ENCODE results near the gene NRCAM. TPM values are rescaled to one million over a fixed set of nuclear protein-coding genes. Genes with fewer than 3 reads are reported as not detected.

NRCAM gene
- polyA plus RNA-seq, 2 of the 4 experiments (the other 2 are of a cell fraction) = 129 to 210 TPM

DNA sequence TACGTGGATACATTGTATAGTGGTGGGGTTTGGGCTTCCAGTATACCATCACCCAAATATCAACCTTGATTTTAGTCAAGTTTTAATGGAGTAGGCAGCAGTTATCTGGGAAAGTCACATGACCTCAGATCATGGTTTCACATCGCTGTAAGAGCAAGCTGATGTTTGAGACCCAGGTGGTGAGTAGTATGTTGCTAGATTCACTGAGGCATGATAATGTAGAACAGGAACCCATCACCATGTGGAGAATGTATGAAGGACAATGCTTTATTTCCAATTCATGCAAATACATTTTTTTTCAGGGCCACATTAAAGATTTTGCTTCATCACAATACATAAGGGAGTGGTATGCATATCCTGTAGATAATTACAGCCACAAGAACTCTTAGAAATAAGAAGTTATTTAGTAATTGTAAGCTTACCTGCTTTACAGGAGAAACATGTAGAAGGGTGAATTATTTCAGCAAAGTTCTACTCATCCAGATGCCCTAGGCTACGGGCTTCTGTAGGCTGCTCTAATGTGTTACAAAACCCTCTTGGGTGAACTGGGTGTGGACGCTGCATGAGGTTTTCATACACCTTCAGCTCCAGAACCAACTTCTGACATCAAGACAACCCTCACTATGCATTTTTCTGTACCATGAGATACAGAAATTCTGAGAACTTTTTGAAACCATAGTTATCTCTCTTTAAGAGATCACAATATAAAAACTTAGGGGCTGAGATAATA is 298.5 kb downstream of the NRCAM start:
- Histone ChIP-seq H3K27ac (no peak overlapping the region), H3K4me1 (peaks cover 22% of the 10 kb centered on the region), H3K4me3 (no peak overlapping the region), H3K4me2 (no peak overlapping the region; the same call in 2 of the 3 replicates), H3K9me3 (no peaks in the 10 kb centered on the region)
- ChIA-PET CTCF (interaction anchor here (0.9 to 2.4 kb wide), 3 partner anchors 12 to 339 kb away, joined by 3 to 9 read pairs (median 6); no protein-coding TSS in a partner anchor), POLR2A (no interaction called here)
- no peak for DNase-seq (ENCODE audit: low read depth in 1 of 2, low spot score in 1 of 2)
- TF ChIP-seq JUN (IDR thresholded peaks at IDR 0.05) (no peak), HOXA7 (CRISPR knock-in tag; IDR thresholded peaks at IDR 0.05) (no peak), ZFP36 (IDR thresholded peaks at IDR 0.05; ENCODE audit: borderline replicate concordance, partially characterized antibody) (no peak), CHD4 (IDR thresholded peaks at IDR 0.05; ENCODE audit: borderline replicate concordance) (no peak), NR3C1 (IDR thresholded peaks at IDR 0.05) (no peak), CEBPB (IDR thresholded peaks at IDR 0.05) (no peak), HDAC2 (IDR thresholded peaks at IDR 0.05) (no peak), TFCP2L1 (CRISPR knock-in tag; IDR thresholded peaks at IDR 0.05) (no peak), FOXS1 (CRISPR knock-in tag; IDR thresholded peaks at IDR 0.05) (no peak), EHF (CRISPR knock-in tag; IDR thresholded peaks at IDR 0.05) (no peak), SMC3 (IDR thresholded peaks at IDR 0.05) (no peak), RARB (CRISPR knock-in tag; IDR thresholded peaks at IDR 0.05) (no peak)
- TF ChIP-seq, protein P1, sequence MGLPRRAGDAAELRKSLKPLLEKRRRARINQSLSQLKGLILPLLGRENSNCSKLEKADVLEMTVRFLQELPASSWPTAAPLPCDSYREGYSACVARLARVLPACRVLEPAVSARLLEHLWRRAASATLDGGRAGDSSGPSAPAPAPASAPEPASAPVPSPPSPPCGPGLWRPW (IDR thresholded peaks at IDR 0.05) = no peak
- TF ChIP-seq, protein P2, sequence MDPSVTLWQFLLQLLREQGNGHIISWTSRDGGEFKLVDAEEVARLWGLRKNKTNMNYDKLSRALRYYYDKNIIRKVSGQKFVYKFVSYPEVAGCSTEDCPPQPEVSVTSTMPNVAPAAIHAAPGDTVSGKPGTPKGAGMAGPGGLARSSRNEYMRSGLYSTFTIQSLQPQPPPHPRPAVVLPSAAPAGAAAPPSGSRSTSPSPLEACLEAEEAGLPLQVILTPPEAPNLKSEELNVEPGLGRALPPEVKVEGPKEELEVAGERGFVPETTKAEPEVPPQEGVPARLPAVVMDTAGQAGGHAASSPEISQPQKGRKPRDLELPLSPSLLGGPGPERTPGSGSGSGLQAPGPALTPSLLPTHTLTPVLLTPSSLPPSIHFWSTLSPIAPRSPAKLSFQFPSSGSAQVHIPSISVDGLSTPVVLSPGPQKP (IDR thresholded peaks at IDR 0.05; ENCODE audit: low read depth, low read length) = no peak
- TF ChIP-seq, protein P3, sequence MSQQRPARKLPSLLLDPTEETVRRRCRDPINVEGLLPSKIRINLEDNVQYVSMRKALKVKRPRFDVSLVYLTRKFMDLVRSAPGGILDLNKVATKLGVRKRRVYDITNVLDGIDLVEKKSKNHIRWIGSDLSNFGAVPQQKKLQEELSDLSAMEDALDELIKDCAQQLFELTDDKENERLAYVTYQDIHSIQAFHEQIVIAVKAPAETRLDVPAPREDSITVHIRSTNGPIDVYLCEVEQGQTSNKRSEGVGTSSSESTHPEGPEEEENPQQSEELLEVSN (IDR thresholded peaks at IDR 0.05; ENCODE audit: borderline replicate concordance, low read depth) = no peak
- TF ChIP-seq, protein P4, sequence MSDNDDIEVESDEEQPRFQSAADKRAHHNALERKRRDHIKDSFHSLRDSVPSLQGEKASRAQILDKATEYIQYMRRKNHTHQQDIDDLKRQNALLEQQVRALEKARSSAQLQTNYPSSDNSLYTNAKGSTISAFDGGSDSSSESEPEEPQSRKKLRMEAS (IDR thresholded peaks at IDR 0.05) = no peak
- 96% methylated on average over 4 of the region's 4 CpGs for WGBS (ENCODE audit: missing lambda C conversion rate)
- no peak; a peak in 1 of 6 replicates for ATAC-seq
- FAIRE-seq = no peak

DNA sequence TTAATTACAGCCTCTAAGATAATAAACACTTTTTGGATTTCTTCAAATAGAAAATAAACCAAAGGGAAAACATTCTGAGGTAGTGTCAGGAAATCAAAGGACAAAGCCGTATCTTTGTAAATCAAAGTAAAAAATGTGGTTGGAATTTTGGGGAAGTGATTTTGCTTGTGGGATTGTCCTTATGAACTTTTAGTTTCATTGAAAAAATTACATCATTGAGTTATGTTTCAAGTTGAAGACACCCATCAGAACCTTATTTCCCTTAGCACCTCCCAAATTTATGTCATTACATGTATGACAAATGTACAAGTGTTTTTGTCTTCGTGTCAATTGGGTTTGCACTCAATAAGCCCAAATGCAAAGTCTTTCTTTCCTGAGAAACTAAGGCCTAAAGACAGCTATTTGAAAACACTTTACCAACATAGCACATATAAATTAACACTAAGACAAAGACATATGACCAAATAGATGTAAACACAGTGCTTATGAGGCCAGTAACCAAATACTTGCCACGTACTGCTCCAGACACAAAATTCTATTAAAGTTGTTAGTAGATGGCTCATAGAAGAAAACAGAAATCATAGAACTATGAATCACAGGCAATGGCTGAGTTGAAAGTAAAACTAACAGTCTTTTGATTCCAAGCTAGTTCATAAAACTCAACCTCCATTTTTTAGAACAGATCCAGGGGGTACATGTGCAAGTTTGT is 299.2 kb downstream of the NRCAM start:
- Histone ChIP-seq H3K27ac (no peak overlapping the region), H3K4me3 (no peak overlapping the region), H3K9me3 (no peaks in the 10 kb centered on the region), H3K4me2 (no peak overlapping the region), H3K4me1 (peaks cover 25% of the 10 kb centered on the region)
- no peak for FAIRE-seq
- no peak for DNase-seq (ENCODE audit: low read depth in 1 of 2, low spot score in 1 of 2)
- ChIA-PET POLR2A (no interaction called here), CTCF (interaction anchor here (1.0 to 2.4 kb wide), 3 partner anchors 11 to 340 kb away, joined by 3 to 9 read pairs (median 6); no protein-coding TSS in a partner anchor)
- TF ChIP-seq CBX2 (IDR thresholded peaks at IDR 0.05; ENCODE audit: borderline replicate concordance, low read depth) = no peak
- TF ChIP-seq JUN (IDR thresholded peaks at IDR 0.05) = no peak
- TF ChIP-seq TFCP2L1 (CRISPR knock-in tag; IDR thresholded peaks at IDR 0.05) = no peak
- ATAC-seq = no peak
- WGBS (ENCODE audit: missing lambda C conversion rate) = 92% methylated on average over 3 of the region's 3 CpGs

DNA sequence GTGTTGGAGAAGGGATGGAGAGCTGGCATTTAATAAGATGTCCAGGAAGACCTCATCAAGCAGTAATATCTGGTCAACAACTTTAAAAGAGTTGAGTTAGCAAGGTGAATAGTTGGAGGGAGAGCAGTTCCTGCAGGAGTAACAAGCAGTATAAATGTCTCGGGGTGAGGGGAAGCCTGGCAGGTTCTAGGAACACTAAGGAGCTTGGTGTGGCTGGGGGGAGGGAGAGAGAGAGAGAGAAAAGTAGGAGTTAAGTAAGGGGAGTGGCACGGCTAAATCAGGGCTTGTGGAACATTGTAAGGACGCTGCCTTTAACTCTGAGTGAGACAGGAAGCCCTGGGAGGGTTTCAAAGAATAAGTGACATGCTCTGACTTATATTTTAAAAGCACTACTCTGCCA is 304.0 kb downstream of the NRCAM start:
- Histone ChIP-seq H3K4me3 (no peak overlapping the region), H3K4me2 (no peak overlapping the region), H3K4me1 (peaks cover 9% of the 10 kb centered on the region; the same call in 1 of the 3 replicates), H3K27ac (no peak overlapping the region), H3K9me3 (no peaks in the 10 kb centered on the region)
- CTCF ChIA-PET = interaction anchor here (0.6 to 1.2 kb wide), 2 partner anchors 38 to 277 kb away, joined by 3 read pairs; no protein-coding TSS in a partner anchor
- FAIRE-seq (no peak), ATAC-seq (peak in 1 of 2 experiments; percentile 24; a peak in 2 of 6 replicates), DNase-seq (ENCODE audit: low read depth in 1 of 2, low spot score in 1 of 2) (no peak)
- TF ChIP-seq PHF8 (IDR thresholded peaks at IDR 0.05; ENCODE audit: borderline replicate concordance, low read depth) = no peak
- TF ChIP-seq ESRRA (IDR thresholded peaks at IDR 0.05; ENCODE audit: borderline replicate concordance, low read length) = no peak
- TF ChIP-seq KDM5A (IDR thresholded peaks at IDR 0.05) = no peak
- no peak for TF ChIP-seq SREBF2 (IDR thresholded peaks at IDR 0.05)
- WGBS (ENCODE audit: missing lambda C conversion rate) = 79% methylated on average over 3 of the region's 3 CpGs
- POLR2A ChIA-PET = no interaction called here
